OCI-LY1 (cell line): ENCODE data around the gene ITSN2.

ENCODE experiments used
- CTCF ChIP-seq: fragments of 200-600 bp; sonication (generic), shearing (Covaris generic); IDR thresholded peaks from 2 replicates; pipeline ENCODE4 v1.5.1; 2017; ENCODE audit warnings: mild to moderate bottlenecking, antibody characterized with exemption, low read length, moderate library complexity, mixed read lengths
- EZH2 ChIP-seq: fragments of 200-600 bp; sonication (generic), shearing (Covaris generic); IDR thresholded peaks from 2 replicates; pipeline ENCODE4 v1.8.0; 2017; ENCODE audit warnings: borderline replicate concordance, mixed run types, mild to moderate bottlenecking, antibody characterized with exemption, low read length, moderate library complexity, mixed read lengths

GRCh38 chr2:24353973-24354372 is 6.4 kb downstream of the ITSN2 start:
- no peak for TF ChIP-seq CTCF
- no peak for TF ChIP-seq EZH2
